Measurements from ENCODE around the gene SERINC3. TPM values are rescaled to one million over a fixed set of nuclear protein-coding genes. Genes with fewer than 3 reads are reported as not detected.

SERINC3 gene
- total and polyA plus RNA-seq, 2 of the 13 experiments (the other 11 are each of a cell fraction or from before 2014, with no cell fraction given), result 82.0 to 226 TPM

- TF ChIP-seq, protein P1, sequence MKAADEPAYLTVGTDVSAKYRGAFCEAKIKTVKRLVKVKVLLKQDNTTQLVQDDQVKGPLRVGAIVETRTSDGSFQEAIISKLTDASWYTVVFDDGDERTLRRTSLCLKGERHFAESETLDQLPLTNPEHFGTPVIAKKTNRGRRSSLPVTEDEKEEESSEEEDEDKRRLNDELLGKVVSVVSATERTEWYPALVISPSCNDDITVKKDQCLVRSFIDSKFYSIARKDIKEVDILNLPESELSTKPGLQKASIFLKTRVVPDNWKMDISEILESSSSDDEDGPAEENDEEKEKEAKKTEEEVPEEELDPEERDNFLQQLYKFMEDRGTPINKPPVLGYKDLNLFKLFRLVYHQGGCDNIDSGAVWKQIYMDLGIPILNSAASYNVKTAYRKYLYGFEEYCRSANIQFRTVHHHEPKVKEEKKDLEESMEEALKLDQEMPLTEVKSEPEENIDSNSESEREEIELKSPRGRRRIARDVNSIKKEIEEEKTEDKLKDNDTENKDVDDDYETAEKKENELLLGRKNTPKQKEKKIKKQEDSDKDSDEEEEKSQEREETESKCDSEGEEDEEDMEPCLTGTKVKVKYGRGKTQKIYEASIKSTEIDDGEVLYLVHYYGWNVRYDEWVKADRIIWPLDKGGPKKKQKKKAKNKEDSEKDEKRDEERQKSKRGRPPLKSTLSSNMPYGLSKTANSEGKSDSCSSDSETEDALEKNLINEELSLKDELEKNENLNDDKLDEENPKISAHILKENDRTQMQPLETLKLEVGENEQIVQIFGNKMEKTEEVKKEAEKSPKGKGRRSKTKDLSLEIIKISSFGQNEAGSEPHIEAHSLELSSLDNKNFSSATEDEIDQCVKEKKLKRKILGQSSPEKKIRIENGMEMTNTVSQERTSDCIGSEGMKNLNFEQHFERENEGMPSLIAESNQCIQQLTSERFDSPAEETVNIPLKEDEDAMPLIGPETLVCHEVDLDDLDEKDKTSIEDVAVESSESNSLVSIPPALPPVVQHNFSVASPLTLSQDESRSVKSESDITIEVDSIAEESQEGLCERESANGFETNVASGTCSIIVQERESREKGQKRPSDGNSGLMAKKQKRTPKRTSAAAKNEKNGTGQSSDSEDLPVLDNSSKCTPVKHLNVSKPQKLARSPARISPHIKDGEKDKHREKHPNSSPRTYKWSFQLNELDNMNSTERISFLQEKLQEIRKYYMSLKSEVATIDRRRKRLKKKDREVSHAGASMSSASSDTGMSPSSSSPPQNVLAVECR (CRISPR knock-in tag; IDR thresholded peaks at IDR 0.05; ENCODE audit: borderline replicate concordance), result peak; percentile 100
- TF ChIP-seq ZNF577 (CRISPR knock-in tag; IDR thresholded peaks at IDR 0.05; ENCODE audit: borderline replicate concordance, low read depth) (no peak), ZNF768 (CRISPR knock-in tag; IDR thresholded peaks at IDR 0.05) (peak; percentile 75; the same call in 1 of the 2 replicates), ZNF510 (CRISPR knock-in tag; IDR thresholded peaks at IDR 0.05; ENCODE audit: low read depth) (peak; percentile 98; the same call in 1 of the 2 replicates), GPN1 (CRISPR knock-in tag; IDR thresholded peaks at IDR 0.05; ENCODE audit: borderline replicate concordance) (peak; percentile 91; the same call in 1 of the 2 replicates), ZNF224 (CRISPR knock-in tag; IDR thresholded peaks at IDR 0.05) (peak; percentile 92; the same call in 1 of the 2 replicates), BHLHE40 (IDR thresholded peaks at IDR 0.05; ENCODE audit: low read length) (no peak), MIER3 (CRISPR knock-in tag; IDR thresholded peaks at IDR 0.05; ENCODE audit: borderline replicate concordance) (no peak; the same call in 1 of the 2 replicates), ZNF547 (CRISPR knock-in tag; IDR thresholded peaks at IDR 0.05) (peak; percentile 92), TGIF2 (CRISPR knock-in tag; IDR thresholded peaks at IDR 0.05) (peak; percentile 62; the same call in 1 of the 2 replicates), HNRNPUL1 (IDR thresholded peaks at IDR 0.05; ENCODE audit: low read depth, low read length) (no peak), GLI4 (CRISPR knock-in tag; IDR thresholded peaks at IDR 0.05; ENCODE audit: borderline replicate concordance) (peak; percentile 77; the same call in 1 of the 2 replicates), ZBTB39 (CRISPR knock-in tag; IDR thresholded peaks at IDR 0.05) (peak; percentile 87; the same call in 1 of the 2 replicates), HNRNPK (IDR thresholded peaks at IDR 0.05; ENCODE audit: low read depth, low read length, poor library complexity, severe bottlenecking) (no peak), ZNF44 (CRISPR knock-in tag; IDR thresholded peaks at IDR 0.05) (no peak; the same call in 1 of the 2 replicates), BRCA1 (CRISPR knock-in tag; IDR thresholded peaks at IDR 0.05) (peak; percentile 98), ZNF343 (CRISPR knock-in tag; IDR thresholded peaks at IDR 0.05) (peak; percentile 97), HNRNPLL (IDR thresholded peaks at IDR 0.05; ENCODE audit: low read depth, low read length, poor library complexity, severe bottlenecking) (peak; percentile 83), JARID2 (CRISPR knock-in tag; IDR thresholded peaks at IDR 0.05; ENCODE audit: insufficient replicate concordance) (no peak), MXI1 (IDR thresholded peaks at IDR 0.05; ENCODE audit: borderline replicate concordance, low read depth, low read length) (peak; percentile 63; the same call in 1 of the 3 replicates), ZNF234 (CRISPR knock-in tag; conservative IDR thresholded peaks at IDR 0.05) (no peak), SSRP1 (CRISPR knock-in tag; IDR thresholded peaks at IDR 0.05) (no peak), SOX6 (IDR thresholded peaks at IDR 0.05) (no peak), SOX6 (CRISPR knock-in tag; IDR thresholded peaks at IDR 0.05) (peak; percentile 85)
Measured at GRCh38 chr20:44521484-44522481, at the start of gene SERINC3 (continued).
